ENCODE measurements around the gene TXNDC12.

GRCh38 chr1:52028328-52028727 is 26.7 kb downstream of the TXNDC12 start:
- no peak for TF ChIP-seq POLR2A (IDR thresholded peaks at IDR 0.05)
- no peak for TF ChIP-seq CTCF (IDR thresholded peaks at IDR 0.05)

All from lower leg skin (tissue), 3 donors.